Measurements from ENCODE around the gene RAB37. TPM values are rescaled to one million over a fixed set of nuclear protein-coding genes. Genes with fewer than 3 reads are reported as not detected.

RAB37 gene
- total RNA-seq, 1 experiment from 2014 or later = 1.5 TPM

- H3K27me3 ChIP-seq (ENCODE audit: control insufficient read depth, insufficient read depth, low read length) = no peaks in the 10 kb centered on the region
- CTCF ChIA-PET = no interaction called here
- no peak for DNase-seq (ENCODE audit: low read depth, low spot score)
- POLR2A ChIA-PET = no interaction called here
- no peaks in the 10 kb centered on the region for H3K36me3 ChIP-seq (ENCODE audit: control insufficient read depth, insufficient read depth, low read length)
- in situ Hi-C loops (cut with HindIII; ENCODE audit: low pct_unique_long_range_greater_than_20kb, low sequenced_read_pairs) (no loop called here), intact Hi-C loops (cut with micrococcal nuclease; ENCODE audit: unreplicated experiment) (no loop called here)
- no peak overlapping the region for H3K4me3 ChIP-seq (ENCODE audit: low read depth in 2 of 2, low read length in 2 of 2)
- ATAC-seq = no peak
- H3K4me1 ChIP-seq (ENCODE audit: control insufficient read depth, insufficient read depth, low read length) = peaks cover 43% of the 10 kb centered on the region
- H3K27ac ChIP-seq (ENCODE audit: low read length) = no peak overlapping the region
- TF ChIP-seq CTCF (IDR thresholded peaks at IDR 0.05) = no peak
- no peak for TF ChIP-seq REST (IDR thresholded peaks at IDR 0.05; ENCODE audit: insufficient read depth in 1 of 2, low read depth in 2 of 2, low read length in 1 of 2)
- no peak for TF ChIP-seq TCF7L2 (IDR thresholded peaks at IDR 0.05; ENCODE audit: low read depth, low read length)
- no peak for TF ChIP-seq SIN3A (IDR thresholded peaks at IDR 0.05; ENCODE audit: borderline replicate concordance, insufficient read depth, low read depth, low read length)
- TF ChIP-seq POLR2AphosphoS5 (IDR thresholded peaks at IDR 0.05; ENCODE audit: low read depth, low read length) = no peak
- BruUV-seq (replicated peaks) = no TSS peak
- no peaks in the 10 kb centered on the region for H3K9me3 ChIP-seq (ENCODE audit: control insufficient read depth, insufficient read depth, low read depth, low read length)
These were observed 26.7 kb downstream of the RAB37 start for GRCh38 chr17:74763565-74764387.

GRCh38 chr17:74764751-74765286, 27.8 kb downstream of the RAB37 start:
- CTCF ChIA-PET = no interaction called here
- Histone ChIP-seq H3K27ac (ENCODE audit: low read length) (no peak overlapping the region), H3K36me3 (ENCODE audit: control insufficient read depth, insufficient read depth, low read length) (no peaks in the 10 kb centered on the region), H3K4me1 (ENCODE audit: control insufficient read depth, insufficient read depth, low read length) (peaks cover 44% of the 10 kb centered on the region), H3K9me3 (ENCODE audit: control insufficient read depth, insufficient read depth, low read depth, low read length) (no peaks in the 10 kb centered on the region), H3K4me3 (ENCODE audit: low read depth in 2 of 2, low read length in 2 of 2) (no peak overlapping the region), H3K27me3 (ENCODE audit: control insufficient read depth, insufficient read depth, low read length) (no peaks in the 10 kb centered on the region)
- intact Hi-C loops (cut with micrococcal nuclease; ENCODE audit: unreplicated experiment) = no loop called here
- DNase-seq (ENCODE audit: low read depth, low spot score) (no peak), ATAC-seq (no peak)
- in situ Hi-C loops (cut with HindIII; ENCODE audit: low pct_unique_long_range_greater_than_20kb, low sequenced_read_pairs) = no loop called here
- TF ChIP-seq REST (IDR thresholded peaks at IDR 0.05; ENCODE audit: insufficient read depth in 1 of 2, low read depth in 2 of 2, low read length in 1 of 2) (no peak), SIN3A (IDR thresholded peaks at IDR 0.05; ENCODE audit: borderline replicate concordance, insufficient read depth, low read depth, low read length) (no peak), POLR2AphosphoS5 (IDR thresholded peaks at IDR 0.05; ENCODE audit: low read depth, low read length) (no peak), TCF7L2 (IDR thresholded peaks at IDR 0.05; ENCODE audit: low read depth, low read length) (no peak), CTCF (IDR thresholded peaks at IDR 0.05) (no peak)
- BruUV-seq (replicated peaks) = no TSS peak
- POLR2A ChIA-PET = no interaction called here
